Upper lobe of left lung (tissue), 6 donors: ENCODE results near the gene JAGN1. TPM values are rescaled to one million over a fixed set of nuclear protein-coding genes. Genes with fewer than 3 reads are reported as not detected.
"Not testable (repeated sequence)": the region's sequence is repeated elsewhere in the genome, so short reads cannot be mapped to it uniquely, and the experiment has no call there.

ENCODE experiments used
- ATAC-seq, 2 donors: fragments of 200-7000 bp; cut with Tn5 transposase; one replicate each; pipeline ENCODE4 v1.9.1; 2022; ENCODE audit warnings: mild to moderate bottlenecking in 2 of 2, moderate library complexity in 2 of 2; ENCODE audit not compliant: low FRiP score in 2 of 2
- DNase-seq, 2 donors: peaks; one replicate each; pipeline ENCODE4 v3.0.0-alpha.2; 2019 to 2020
- H3K27ac ChIP-seq, 4 donors: fragments of 200-600 bp; sonication (generic); one replicate each; pipeline ENCODE4 v1.5.1; 2016 to 2019
- H3K27me3 ChIP-seq, 4 donors: fragments of 200-600 bp; sonication (generic); one replicate each; pipeline ENCODE4 v1.5.1; 2017 to 2019
- H3K36me3 ChIP-seq, 4 donors: fragments of 200-600 bp; sonication (generic); one replicate each; pipeline ENCODE4 v1.5.1; 2016 to 2019
- H3K4me1 ChIP-seq, 4 donors: fragments of 200-600 bp; sonication (generic); one replicate each; pipeline ENCODE4 v1.5.1; 2018 to 2019
- H3K4me3 ChIP-seq, 4 donors: fragments of 200-600 bp; sonication (generic); one replicate each; pipeline ENCODE4 v1.5.1; 2017 to 2019; ENCODE audit warnings: mild to moderate bottlenecking in 2 of 4, moderate library complexity in 1 of 4
- H3K9me3 ChIP-seq, 4 donors: fragments of 200-600 bp; sonication (generic); one replicate each; pipeline ENCODE4 v1.5.1; 2018 to 2019
- EP300 ChIP-seq, 4 donors: sonication (generic); formaldehyde crosslinking; IDR thresholded peaks; one replicate each; pipeline ENCODE4 v1.5.1; 2017; ENCODE audit warnings: antibody characterized with exemption in 4 of 4, control low read depth in 2 of 4
- POLR2A ChIP-seq, 4 donors: fragments of 450-650 bp; IDR thresholded peaks; one replicate each; pipeline ENCODE4 v1.5.1; 2016 to 2017; ENCODE audit warnings: antibody characterized with exemption in 4 of 4, mild to moderate bottlenecking in 2 of 4
- POLR2AphosphoS5 ChIP-seq, 2 donors: sonication (generic); formaldehyde crosslinking; IDR thresholded peaks; one replicate each; pipeline ENCODE4 v1.5.1; 2017; ENCODE audit warnings: antibody characterized with exemption in 2 of 2
- WGBS, 2 donors: methylation state at CpG; one replicate each; pipeline ENCODE4 v1.1.5; 2017 to 2018; 5-methylcytosine and 5-hydroxymethylcytosine counted together
- total RNA-seq, 6 donors: library from RNA; depleted of rRNA in 4 of 6; stranded (reverse); fragments of >200 nt in 4 of 6; gene quantifications; one replicate each; pipeline versions ENCODE4 v1.1.0 to v1.2.1, GENCODE V29; 2016 to 2021
- TF ChIP-seq, protein P1 (sequence below), 6 experiments: fragments of 450-650 bp in 4 of 6; fragments of 200-600 bp in 2 of 6; sonication (generic) in 2 of 6; IDR thresholded peaks; one replicate each; pipeline ENCODE4 v1.5.1; 2016 to 2019; ENCODE audit warnings: antibody characterized with exemption in 6 of 6
- donor health status: DM: no; HTN: no; CAD: no; lungs with moderate emphysema.
- donor health status: DM: no; HTN: yes; CAD: no; lungs with severe emphysema.

Gene JAGN1
- total RNA-seq, 6 donors from 2014 or later = 4.2 to 33.3 (median 24.2) TPM

DNA sequence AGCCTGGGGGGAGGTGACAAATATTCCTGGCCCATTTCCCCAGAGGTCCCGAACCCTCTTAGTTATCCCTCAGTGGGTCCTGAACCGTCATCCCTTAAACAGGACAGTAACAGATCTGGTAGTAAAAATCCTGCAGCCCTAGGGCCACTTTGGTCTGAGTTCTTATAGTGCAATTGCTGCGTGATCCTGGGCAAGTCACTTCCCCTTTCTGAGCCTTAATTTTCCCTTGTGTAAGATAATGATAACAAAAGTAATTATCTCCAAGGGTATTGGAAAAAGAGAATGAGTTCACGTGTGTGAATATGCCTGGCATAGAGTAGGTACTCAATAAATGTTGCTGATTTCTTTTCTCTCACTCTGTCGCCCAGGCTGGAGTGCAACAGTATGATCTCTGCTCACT lies 2.9 kb upstream of the JAGN1 start:
- H3K36me3 ChIP-seq = peaks cover 0 to 1% (median 0%) of the 10 kb centered on the region in 4 donors
- H3K4me3 ChIP-seq = no peak overlapping the region
- ATAC-seq (no peak), DNase-seq (no peak)
- peaks cover 10 to 13% (median 11%) of the 10 kb centered on the region in 4 donors for H3K4me1 ChIP-seq
- H3K27me3 ChIP-seq = no peaks in the 10 kb centered on the region
- no peak overlapping the region for H3K27ac ChIP-seq
- WGBS, 2 donors = 82 to 87% methylated on average over 5 of the region's 5 CpGs
- TF ChIP-seq, protein P1, sequence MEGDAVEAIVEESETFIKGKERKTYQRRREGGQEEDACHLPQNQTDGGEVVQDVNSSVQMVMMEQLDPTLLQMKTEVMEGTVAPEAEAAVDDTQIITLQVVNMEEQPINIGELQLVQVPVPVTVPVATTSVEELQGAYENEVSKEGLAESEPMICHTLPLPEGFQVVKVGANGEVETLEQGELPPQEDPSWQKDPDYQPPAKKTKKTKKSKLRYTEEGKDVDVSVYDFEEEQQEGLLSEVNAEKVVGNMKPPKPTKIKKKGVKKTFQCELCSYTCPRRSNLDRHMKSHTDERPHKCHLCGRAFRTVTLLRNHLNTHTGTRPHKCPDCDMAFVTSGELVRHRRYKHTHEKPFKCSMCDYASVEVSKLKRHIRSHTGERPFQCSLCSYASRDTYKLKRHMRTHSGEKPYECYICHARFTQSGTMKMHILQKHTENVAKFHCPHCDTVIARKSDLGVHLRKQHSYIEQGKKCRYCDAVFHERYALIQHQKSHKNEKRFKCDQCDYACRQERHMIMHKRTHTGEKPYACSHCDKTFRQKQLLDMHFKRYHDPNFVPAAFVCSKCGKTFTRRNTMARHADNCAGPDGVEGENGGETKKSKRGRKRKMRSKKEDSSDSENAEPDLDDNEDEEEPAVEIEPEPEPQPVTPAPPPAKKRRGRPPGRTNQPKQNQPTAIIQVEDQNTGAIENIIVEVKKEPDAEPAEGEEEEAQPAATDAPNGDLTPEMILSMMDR (IDR thresholded peaks at IDR 0.05) = no peak
- TF ChIP-seq POLR2A (IDR thresholded peaks at IDR 0.05) (no peak), POLR2AphosphoS5 (IDR thresholded peaks at IDR 0.05) (no peak), EP300 (IDR thresholded peaks at IDR 0.05) (no peak)
- H3K9me3 ChIP-seq = no peaks in the 10 kb centered on the region

DNA sequence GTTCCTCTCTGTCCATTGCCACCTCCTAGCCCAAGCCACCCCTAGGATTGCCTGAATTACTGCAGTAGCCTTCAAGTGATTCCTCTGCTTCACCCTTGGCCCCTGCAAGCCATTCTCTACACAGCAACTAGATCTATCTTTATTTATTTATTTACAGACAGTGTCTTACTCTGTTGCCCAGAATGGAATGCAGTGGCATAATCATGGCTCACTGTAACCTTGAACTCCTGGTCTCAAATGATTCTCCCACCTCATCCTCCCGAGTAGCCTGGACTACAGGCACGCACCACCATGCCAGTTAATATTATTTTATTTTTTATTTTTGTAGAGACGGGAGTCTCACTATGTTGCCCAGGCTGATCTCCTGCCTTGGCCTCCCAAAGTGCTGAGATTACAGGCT lies 1.9 kb upstream of the JAGN1 start:
- DNase-seq = no peak
- Histone ChIP-seq H3K4me1 (peaks cover 10 to 16% (median 13%) of the 10 kb centered on the region in 4 donors), H3K27ac (no peak overlapping the region), H3K27me3 (no peaks in the 10 kb centered on the region), H3K9me3 (no peaks in the 10 kb centered on the region), H3K4me3 (no peak overlapping the region), H3K36me3 (peaks cover 4 to 12% (median 8%) of the 10 kb centered on the region in 4 donors)
- ATAC-seq = no peak
- WGBS, 2 donors = 94 to 98% methylated on average over 3 of the region's 3 CpGs
- TF ChIP-seq POLR2AphosphoS5 (IDR thresholded peaks at IDR 0.05) = no peak
- TF ChIP-seq EP300 (IDR thresholded peaks at IDR 0.05) = no peak
- TF ChIP-seq, protein P1 (IDR thresholded peaks at IDR 0.05) = no peak
- TF ChIP-seq POLR2A (IDR thresholded peaks at IDR 0.05) = no peak

DNA sequence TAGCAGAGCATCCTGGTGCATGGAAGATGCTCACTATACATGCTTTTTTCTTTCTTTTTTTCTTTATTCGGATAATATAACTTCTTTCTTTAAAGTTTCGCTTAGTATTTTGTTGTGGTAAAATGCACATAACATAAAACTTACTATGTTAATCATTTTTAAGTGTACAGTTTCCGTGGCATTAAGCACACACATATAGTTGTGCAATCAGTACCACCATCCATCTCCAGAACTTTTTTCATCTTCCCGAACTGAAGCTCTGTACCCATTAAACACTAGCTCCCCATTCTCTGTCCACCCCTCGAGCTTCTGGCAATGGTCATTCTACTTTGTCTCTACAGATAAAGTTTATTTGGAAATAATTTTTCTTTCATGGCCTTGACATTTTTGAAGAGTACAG lies 1.0 kb upstream of the JAGN1 start:
- DNase-seq = no peak
- H3K9me3 ChIP-seq = no peaks in the 10 kb centered on the region

DNA sequence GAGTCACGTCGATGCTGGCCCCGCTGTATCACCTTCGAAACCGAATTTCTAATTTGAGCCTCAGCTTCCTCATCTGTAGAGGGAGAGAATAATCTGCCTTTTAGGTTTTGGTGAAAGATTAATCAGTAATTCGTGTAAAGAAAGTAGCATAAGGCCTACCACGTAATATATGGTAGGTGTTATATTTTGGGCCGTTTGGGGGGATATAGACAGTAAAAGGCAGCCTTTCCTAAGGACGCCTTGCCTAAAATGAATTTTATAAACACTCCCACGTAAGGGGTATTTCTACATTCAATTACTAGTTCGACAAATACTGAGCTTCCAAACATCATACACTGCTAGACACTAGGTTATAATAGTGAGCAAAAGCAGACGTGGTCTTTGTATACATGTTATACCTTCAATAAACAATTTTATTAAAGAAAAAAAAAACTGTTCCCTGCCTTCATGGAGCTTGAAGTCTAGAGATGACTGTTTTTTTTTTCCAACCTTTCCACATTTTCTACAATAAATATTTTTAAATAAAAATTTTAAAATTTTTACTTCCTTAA lies 737 bp downstream of the JAGN1 start:
- 7 to 16% methylated on average over 12 of the region's 12 CpGs for WGBS, 2 donors
- TF ChIP-seq POLR2AphosphoS5 (IDR thresholded peaks at IDR 0.05) (no peak), POLR2A (IDR thresholded peaks at IDR 0.05) (no peak), EP300 (IDR thresholded peaks at IDR 0.05) (no peak)
- TF ChIP-seq, protein P1 (IDR thresholded peaks at IDR 0.05) = no peak
- Histone ChIP-seq H3K4me1 (peaks cover 12 to 18% (median 13%) of the 10 kb centered on the region in 4 donors), H3K36me3 (peaks cover 4 to 14% (median 8%) of the 10 kb centered on the region in 4 donors), H3K27ac (peak overlapping the region; percentile 94 to 98 (median 96)), H3K27me3 (no peaks in the 10 kb centered on the region), H3K4me3 (peak overlapping the region; percentile 50 to 93 (median 76)), H3K9me3 (no peaks in the 10 kb centered on the region)
- DNase-seq (no peak), ATAC-seq (no peak)

More for the DNA sequence above, 1.0 kb upstream of the JAGN1 start:
- TF ChIP-seq EP300 (IDR thresholded peaks at IDR 0.05) = no peak
- TF ChIP-seq, protein P1 (IDR thresholded peaks at IDR 0.05) = no peak
- TF ChIP-seq POLR2AphosphoS5 (IDR thresholded peaks at IDR 0.05) = no peak
- TF ChIP-seq POLR2A (IDR thresholded peaks at IDR 0.05) = no peak
- H3K27me3 ChIP-seq = no peaks in the 10 kb centered on the region
- H3K36me3 ChIP-seq = peaks cover 4 to 14% (median 8%) of the 10 kb centered on the region in 4 donors
- H3K4me3 ChIP-seq = no peak overlapping the region
- no peak for ATAC-seq
- H3K4me1 ChIP-seq = peaks cover 12 to 18% (median 13%) of the 10 kb centered on the region in 4 donors
- 66 to 78% methylated on average over 5 of the region's 5 CpGs for WGBS, 2 donors
- H3K27ac ChIP-seq = no peak overlapping the region

DNA sequence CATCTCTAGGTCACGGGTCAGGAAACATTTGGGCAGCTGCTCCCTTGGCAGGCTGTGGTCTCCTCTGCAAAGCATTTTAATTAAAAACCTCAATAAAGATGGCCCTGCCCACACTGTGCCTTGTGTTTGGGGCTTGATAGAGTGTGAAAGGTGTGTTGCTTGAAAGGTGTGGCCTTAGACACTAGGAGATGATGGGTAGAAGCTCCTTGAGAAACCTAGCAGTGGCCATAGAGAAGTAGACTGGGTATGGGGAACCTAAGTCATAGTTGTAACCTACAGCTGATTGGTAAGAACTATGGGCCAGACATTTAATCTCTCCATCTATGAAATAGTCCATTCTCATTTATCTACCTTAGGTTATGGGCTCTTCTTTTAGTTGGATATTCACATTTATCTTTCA lies 3.3 kb downstream of the JAGN1 start:
- no peak for DNase-seq

DNA sequence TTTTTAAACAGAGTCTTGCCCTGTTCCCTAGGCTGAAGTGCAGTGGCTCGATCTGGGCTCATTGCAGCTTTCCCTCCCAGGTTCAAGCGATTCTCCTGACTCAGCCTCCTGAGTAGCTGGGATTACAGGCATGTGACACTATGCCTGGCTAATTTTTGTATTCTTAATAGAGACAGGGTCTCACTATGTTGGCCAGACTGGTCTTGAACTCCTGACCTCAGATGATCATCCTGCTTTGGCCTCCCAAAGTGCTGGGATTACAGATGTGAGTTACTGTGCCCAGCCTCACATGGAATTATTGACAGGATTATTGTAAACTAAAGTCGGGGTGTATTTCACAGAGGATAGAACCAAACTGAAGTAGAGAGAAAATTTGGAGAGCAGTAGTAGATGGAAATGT lies 5.3 kb downstream of the JAGN1 start:
- ATAC-seq, DNase-seq, H3K4me3 ChIP-seq, H3K9me3 ChIP-seq, H3K27ac ChIP-seq, H3K27me3 ChIP-seq: not testable (repeated sequence)
- Histone ChIP-seq H3K36me3 (peaks cover 4 to 14% (median 8%) of the 10 kb centered on the region in 4 donors), H3K4me1 (peaks cover 16 to 29% (median 25%) of the 10 kb centered on the region in 4 donors)
- WGBS, 2 donors = 94% methylated on average over 3 of the region's 3 CpGs

More for the DNA sequence above, 3.3 kb downstream of the JAGN1 start:
- Histone ChIP-seq H3K36me3 (peaks cover 4 to 14% (median 8%) of the 10 kb centered on the region in 4 donors), H3K4me3 (no peak overlapping the region), H3K9me3 (no peaks in the 10 kb centered on the region), H3K4me1 (peaks cover 20 to 30% (median 26%) of the 10 kb centered on the region in 4 donors), H3K27me3 (no peaks in the 10 kb centered on the region), H3K27ac (no peak overlapping the region)
- 78 to 81% methylated on average over 1 of the region's 1 CpG for WGBS, 2 donors
- no peak for TF ChIP-seq EP300 (IDR thresholded peaks at IDR 0.05)
- TF ChIP-seq, protein P1 (IDR thresholded peaks at IDR 0.05) = no peak
- no peak for TF ChIP-seq POLR2AphosphoS5 (IDR thresholded peaks at IDR 0.05)
- no peak for TF ChIP-seq POLR2A (IDR thresholded peaks at IDR 0.05)
- ATAC-seq = no peak

DNA sequence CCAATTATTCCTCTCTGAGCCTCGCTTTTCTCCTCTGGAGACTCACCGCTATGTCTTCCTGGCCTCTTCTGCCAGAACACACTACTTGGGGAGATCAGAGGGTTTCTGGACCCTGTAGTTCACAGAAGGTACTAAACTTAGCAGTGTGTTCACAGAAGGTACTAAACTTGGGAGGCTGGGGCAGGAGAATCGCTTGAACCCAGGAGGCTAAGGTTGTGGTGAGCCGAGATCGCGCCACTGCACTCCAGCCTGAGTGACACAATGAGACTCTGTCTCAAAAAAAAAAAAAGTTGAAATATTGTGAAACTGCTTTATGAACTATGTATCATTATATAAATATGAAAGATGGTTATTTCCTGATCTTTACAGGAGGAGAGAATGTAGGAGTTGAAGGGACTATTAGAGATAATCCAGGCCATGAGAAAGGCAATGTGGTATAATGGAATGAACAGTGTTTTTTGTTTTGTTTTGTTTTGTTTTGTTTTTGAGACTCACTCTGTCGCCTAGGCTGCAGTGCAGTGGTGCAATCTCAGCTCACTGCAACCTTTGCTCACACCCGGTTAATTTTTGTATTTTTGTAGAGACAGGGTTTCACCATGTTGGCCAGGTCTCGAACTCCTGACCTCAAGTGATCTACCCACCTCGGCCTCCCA lies 6.5 kb downstream of the JAGN1 start:
- not testable (repeated sequence) for H3K27me3 ChIP-seq, DNase-seq, ATAC-seq, H3K9me3 ChIP-seq, H3K4me3 ChIP-seq
- H3K36me3 ChIP-seq = peaks cover 4 to 14% (median 8%) of the 10 kb centered on the region in 4 donors
- H3K27ac ChIP-seq = peak overlapping the region in 1 of 4 donors; percentile 35
- peaks cover 11 to 23% (median 16%) of the 10 kb centered on the region in 4 donors for H3K4me1 ChIP-seq
- 93 to 95% methylated on average over 10 of the region's 10 CpGs for WGBS, 2 donors
